ENCODE results near the gene ZC3H7B.
"Not testable (repeated sequence)": the region's sequence is repeated elsewhere in the genome, so short reads cannot be mapped to it uniquely, and the experiment has no call there.

Gene ZC3H7B

GRCh38 chr22:41383085-41383484 is 81.8 kb downstream of the ZC3H7B start:
- no peak for DNase-seq

DNA sequence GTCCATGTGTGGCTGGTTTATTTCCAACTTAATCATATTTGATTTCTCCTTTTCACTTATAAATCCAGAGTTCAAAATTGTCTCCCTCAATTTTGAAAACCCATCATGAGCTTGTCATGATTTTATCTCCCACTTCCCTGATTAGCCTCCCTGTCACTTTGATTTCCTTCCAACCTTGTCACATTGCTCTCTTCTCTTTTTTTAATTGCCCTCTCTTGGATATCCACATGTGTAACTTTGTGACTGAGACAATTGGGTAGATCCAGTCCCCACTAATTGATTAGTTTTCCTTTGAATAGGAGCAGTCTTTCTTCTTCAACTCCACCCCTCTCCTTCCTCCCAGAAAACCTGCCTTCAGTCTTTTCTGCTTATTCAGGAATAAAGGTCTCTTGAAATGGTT is 82.8 kb downstream of the ZC3H7B start:
- no peak for DNase-seq

- no peak for DNase-seq
These were observed 86.0 kb downstream of the ZC3H7B start for GRCh38 chr22:41387341-41387740.

GRCh38 chr22:41394012-41394356 is 92.7 kb downstream of the ZC3H7B start:
- DNase-seq, result no peak

DNA sequence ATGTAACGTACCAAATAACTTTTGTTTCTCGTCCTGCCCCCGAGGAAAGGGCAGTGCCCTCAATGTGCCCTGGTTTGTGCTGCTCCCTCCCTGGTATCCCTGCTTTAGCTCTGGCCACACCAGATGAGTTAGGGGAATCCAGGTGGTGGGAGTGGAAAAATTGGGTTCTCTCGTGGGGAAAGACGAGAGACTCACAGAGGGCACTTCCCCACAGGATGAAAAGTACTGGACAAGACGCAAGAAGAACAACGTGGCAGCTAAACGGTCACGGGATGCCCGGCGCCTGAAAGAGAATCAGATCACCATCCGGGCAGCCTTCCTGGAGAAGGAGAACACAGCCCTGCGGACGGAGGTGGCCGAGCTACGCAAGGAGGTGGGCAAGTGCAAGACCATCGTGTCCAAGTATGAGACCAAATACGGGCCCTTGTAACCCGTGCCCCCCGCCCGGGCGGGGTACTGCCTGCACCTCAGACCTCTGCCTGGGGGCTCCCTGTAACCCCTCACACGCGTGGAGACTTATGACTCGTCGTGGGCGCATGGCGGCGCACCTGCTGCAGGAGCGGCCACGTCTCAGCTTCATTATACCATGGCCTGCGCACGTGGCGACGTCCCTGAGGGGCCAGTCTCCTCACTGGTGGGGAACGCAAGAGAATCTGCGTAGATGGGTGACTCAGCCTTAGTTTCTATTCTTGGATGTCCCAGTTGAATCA is 94.4 kb downstream of the ZC3H7B start:
- no peak for DNase-seq

GRCh38 chr22:41397143-41397811 is 96.0 kb downstream of the ZC3H7B start:
- no peak for DNase-seq

DNA sequence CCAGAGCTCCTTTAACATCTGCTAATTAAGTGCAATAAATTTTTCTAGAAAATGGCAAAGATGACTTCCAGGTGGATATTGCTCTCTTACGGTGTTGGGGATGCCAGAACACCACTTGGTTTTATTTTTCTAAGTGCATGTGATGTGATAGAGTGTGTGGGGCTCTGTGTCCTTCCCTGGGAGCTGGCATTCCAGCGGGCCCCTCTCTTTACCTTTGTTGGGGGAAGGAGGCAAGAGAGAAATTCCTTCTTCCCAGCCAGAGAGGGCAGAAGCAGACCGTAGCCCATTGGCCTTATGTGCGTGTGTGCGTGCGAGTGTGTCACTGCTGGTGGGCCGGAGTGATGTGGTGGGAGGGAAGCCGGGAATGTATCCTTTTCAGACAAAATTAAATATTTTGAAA is 97.6 kb downstream of the ZC3H7B start:
- no peak for DNase-seq

DNA sequence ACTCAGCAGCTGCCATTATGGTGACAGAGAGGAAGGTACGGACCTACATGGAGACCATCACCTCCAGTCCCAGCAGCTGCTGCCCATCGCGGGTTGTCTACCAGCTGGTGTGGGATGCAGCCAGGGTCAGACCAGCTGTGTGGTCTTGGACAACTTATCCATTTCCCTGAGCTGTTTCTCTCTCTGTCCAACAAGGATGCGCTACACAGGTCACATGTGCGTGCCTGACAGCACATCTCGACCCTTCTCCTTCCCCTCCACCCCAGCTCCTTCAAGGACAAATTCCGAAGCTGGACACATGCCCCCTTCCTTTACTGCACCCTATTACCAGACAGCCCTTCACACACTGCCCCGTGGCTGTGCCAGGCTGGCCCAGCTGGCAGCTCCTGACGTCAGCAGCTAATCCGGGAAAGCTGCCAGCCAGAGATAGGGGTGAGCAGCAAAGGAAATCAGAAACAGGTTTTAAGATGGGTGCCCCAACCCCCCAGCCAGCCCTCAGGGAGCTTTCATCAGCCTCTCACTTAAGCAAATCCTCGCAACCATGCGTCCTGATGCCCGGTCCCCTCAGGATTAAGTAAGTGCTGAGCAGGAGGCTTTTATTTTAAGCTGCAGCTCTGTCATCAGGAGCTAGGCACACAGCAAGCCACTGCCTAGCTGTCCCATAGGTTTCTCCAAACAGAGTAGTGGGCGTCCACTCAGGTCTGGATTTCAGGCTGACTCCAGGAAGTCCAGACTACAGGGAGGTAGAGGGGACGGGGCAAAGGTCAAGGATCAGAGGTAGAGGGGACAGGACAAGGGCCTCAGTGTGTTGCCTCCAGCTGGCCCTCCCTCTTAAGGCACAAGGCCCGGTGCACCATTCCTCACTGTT is 100.7 kb downstream of the ZC3H7B start:
- no peak for DNase-seq

DNA sequence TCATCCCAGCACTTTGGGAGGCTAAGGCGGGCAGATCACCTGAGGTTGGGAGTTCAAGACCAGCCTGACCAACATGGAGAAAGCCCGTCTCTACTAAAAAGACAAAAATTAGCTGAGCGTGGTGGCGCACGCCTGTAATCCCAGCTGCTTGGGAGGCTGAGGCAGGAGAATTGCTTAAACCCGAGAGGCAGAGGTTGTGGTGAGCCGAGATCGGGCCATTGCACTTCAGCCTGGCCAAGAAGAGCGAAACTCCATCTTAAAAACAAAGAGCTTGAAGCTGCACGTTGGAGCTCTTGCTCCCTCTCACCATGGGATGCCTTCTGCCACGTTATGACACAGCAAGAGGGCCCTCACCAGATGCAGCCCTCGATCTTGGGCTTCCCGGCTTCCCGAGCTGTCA is 101.5 kb downstream of the ZC3H7B start:
- DNase-seq, result not testable (repeated sequence)

DNA sequence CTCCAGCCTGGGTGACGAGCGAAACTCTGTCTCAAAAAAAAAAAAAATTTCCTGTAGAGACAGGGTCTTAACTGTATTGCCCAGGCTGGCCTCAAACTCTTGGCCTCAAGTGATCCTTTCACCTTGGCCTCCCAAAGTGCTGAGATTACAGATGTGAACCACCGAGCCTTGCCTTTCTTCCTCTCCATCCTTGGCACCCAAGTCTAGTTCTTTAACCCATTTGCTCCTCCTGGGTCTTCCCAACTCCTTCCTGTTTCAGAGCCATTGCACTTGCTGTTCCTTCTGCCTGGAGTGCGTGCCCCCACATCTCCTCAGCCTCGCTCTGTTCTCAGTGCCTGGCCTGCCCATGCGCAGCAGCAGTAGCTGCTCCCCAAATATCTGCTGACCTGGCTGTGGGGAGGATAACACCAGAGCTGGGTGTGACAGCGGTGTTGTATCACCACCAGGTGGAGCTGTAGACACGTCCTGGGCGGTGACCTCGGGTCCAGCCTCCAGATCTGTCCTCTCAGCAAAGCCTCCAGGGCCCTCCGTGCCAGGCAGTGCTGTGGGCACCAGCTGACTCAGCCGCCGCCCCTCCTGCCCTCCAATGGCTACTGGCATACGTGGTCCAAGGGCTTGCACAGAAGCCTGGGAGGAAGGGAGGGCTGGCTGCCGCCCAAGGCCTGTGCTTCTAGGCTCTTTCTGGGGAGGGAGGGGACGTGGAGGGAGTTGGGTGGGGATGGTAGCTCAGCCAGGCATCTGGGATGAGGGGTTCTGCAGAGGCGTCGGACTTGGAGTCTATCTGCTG is 102.4 kb downstream of the ZC3H7B start:
- peak; percentile 73 for DNase-seq

DNA sequence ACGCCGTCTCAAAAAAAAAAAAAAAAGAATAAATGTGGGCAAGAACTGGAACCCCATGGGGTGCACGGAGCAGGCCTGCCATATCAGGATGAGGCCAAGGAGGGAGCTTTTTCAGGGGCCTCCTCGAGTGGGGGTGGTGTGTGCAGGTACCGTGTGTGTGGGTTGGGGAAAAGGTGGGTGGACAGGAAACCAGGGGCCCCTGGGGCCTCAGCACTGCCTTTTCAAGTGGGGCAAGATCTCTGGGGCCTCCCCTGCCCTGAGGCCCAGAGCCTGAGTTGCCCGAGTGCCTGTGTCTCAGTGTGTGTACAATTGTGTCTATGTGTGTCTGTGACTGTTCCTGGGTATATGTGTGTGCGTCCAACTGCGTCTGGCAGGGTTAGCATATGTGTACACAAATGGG is 104.3 kb downstream of the ZC3H7B start:
- DNase-seq, result peak; percentile 31

- no peak for DNase-seq
These were observed 105.1 kb downstream of the ZC3H7B start for GRCh38 chr22:41406410-41406809.

- no peak for DNase-seq
These were observed 106.1 kb downstream of the ZC3H7B start for GRCh38 chr22:41407433-41407832.

- no peak for DNase-seq
These were observed 107.3 kb downstream of the ZC3H7B start for GRCh38 chr22:41408665-41409064.

Measured in stimulated activated CD4-positive, alpha-beta T cell treated with anti-CD3 and anti-CD28 coated beads, Interleukin-12 subunit alpha, Interleukin-12 subunit beta, amount 100 ng/mL, for 4 hours (primary cell).